Measurements from ENCODE around the gene GPR26. TPM values are rescaled to one million over a fixed set of nuclear protein-coding genes. Genes with fewer than 3 reads are reported as not detected.

Gene GPR26
- polyA plus RNA-seq, 1 of the 3 experiments (the other 2 are of a cell fraction), result not detected

DNA sequence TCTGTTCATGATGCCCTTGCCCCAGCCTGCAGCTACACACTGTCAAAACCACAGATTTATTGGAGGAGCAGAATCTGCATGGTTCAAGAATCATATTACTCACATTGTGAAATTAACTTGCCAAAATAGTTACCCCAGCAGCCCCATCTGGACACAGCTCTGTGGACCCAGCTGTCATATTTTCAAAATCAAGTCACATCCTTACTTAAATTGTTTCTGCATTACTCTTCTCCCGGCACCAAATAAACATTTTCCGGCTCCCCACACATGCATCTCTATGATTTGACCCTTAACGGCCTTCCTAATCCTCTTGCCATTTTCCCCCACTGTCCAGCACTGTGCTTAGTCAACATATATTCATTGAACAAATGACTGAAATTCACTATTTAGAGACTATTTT lies 43.8 kb upstream of the GPR26 start:
- TF ChIP-seq MXI1 (IDR thresholded peaks at IDR 0.05; ENCODE audit: low read depth, low read length), result no peak
- no peak for TF ChIP-seq SMC3 (IDR thresholded peaks at IDR 0.05; ENCODE audit: low read depth, low read length)
- no peak for TF ChIP-seq JUND (IDR thresholded peaks at IDR 0.05)
- TF ChIP-seq, protein P1, sequence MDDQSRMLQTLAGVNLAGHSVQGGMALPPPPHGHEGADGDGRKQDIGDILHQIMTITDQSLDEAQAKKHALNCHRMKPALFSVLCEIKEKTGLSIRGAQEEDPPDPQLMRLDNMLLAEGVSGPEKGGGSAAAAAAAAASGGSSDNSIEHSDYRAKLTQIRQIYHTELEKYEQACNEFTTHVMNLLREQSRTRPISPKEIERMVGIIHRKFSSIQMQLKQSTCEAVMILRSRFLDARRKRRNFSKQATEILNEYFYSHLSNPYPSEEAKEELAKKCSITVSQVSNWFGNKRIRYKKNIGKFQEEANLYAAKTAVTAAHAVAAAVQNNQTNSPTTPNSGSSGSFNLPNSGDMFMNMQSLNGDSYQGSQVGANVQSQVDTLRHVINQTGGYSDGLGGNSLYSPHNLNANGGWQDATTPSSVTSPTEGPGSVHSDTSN (IDR thresholded peaks at IDR 0.05), result no peak
- no peak for TF ChIP-seq FOSL2 (IDR thresholded peaks at IDR 0.05; ENCODE audit: borderline replicate concordance, low read depth)
- TF ChIP-seq RXRA (IDR thresholded peaks at IDR 0.05; ENCODE audit: borderline replicate concordance, low read depth), result no peak
- TF ChIP-seq RFX5 (IDR thresholded peaks at IDR 0.05; ENCODE audit: low read length), result no peak
- TF ChIP-seq TAF1 (IDR thresholded peaks at IDR 0.05; ENCODE audit: borderline replicate concordance, low read depth, low read length), result no peak
- TF ChIP-seq, protein P2, sequence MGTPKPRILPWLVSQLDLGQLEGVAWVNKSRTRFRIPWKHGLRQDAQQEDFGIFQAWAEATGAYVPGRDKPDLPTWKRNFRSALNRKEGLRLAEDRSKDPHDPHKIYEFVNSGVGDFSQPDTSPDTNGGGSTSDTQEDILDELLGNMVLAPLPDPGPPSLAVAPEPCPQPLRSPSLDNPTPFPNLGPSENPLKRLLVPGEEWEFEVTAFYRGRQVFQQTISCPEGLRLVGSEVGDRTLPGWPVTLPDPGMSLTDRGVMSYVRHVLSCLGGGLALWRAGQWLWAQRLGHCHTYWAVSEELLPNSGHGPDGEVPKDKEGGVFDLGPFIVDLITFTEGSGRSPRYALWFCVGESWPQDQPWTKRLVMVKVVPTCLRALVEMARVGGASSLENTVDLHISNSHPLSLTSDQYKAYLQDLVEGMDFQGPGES (IDR thresholded peaks at IDR 0.05; ENCODE audit: low read depth, low read length), result no peak
- TF ChIP-seq YY1 (IDR thresholded peaks at IDR 0.05; ENCODE audit: low read depth), result no peak
- TF ChIP-seq EP300 (IDR thresholded peaks at IDR 0.05; ENCODE audit: borderline replicate concordance in 1 of 2, low read depth in 1 of 2, low read length in 1 of 2), result no peak
- TF ChIP-seq, protein P3, sequence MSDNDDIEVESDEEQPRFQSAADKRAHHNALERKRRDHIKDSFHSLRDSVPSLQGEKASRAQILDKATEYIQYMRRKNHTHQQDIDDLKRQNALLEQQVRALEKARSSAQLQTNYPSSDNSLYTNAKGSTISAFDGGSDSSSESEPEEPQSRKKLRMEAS (IDR thresholded peaks at IDR 0.05; ENCODE audit: low read depth), result no peak
- POLR2A ChIA-PET, result no interaction called here
- Histone ChIP-seq H4K20me1 (ENCODE audit: insufficient read depth) (no peaks in the 10 kb centered on the region), H3K36me3 (replicated peaks in 1 of 2; ENCODE audit: control insufficient read depth in 1 of 2, insufficient read depth in 2 of 2, low read length in 1 of 2) (no peaks in the 10 kb centered on the region), H3K4me2 (no peak overlapping the region), H3K9ac (no peak overlapping the region), H3K9me3 (no peaks in the 10 kb centered on the region), H3F3A (replicated peaks; ENCODE audit: insufficient read depth) (no peaks in the 10 kb centered on the region), H3K27ac (ENCODE audit: low read depth in 2 of 2, low read length in 1 of 2) (no peak overlapping the region), H3K4me3 (ENCODE audit: low read depth in 2 of 2, low read length in 1 of 2) (no peak overlapping the region), H2AFZ (ENCODE audit: low read depth) (no peak overlapping the region), H3K27me3 (ENCODE audit: insufficient read depth) (no peaks in the 10 kb centered on the region), H3K4me1 (ENCODE audit: control insufficient read depth in 1 of 2, insufficient read depth in 2 of 2, low read depth in 1 of 2, low read length in 1 of 2) (peaks cover 0 to 3% of the 10 kb centered on the region in 2 experiments; a peak in 1 of 4 replicates), H3K9me2 (no peaks in the 10 kb centered on the region), H3K79me2 (ENCODE audit: insufficient read depth) (no peaks in the 10 kb centered on the region)
- CTCF ChIA-PET, result interaction anchor here (1.0 kb wide), 1 partner anchor 10 kb away, joined by 3 read pairs; no protein-coding TSS in a partner anchor
- WGBS (ENCODE audit: low lambda C conversion rate), result 38% methylated on average over 3 of the region's 3 CpGs
- no peak for DNase-seq

DNA sequence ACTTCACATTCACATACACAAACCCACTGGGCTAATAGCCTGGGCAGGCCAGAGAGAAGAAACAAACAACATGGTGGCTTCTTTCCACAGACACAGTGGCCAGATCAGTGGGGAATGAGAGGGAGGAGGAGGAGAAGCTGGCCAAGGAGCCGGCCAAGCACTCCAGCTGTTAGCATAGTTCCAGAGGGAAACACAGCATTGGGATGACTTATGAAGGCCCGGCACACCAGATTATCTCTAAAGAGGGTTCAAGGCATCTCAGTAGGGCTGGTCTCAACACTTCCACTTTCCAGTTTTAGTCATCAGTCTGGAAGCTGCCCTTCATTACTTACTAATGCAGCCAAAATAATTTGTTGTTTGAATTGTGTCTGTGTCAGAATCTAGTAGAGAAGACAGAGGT lies 42.1 kb upstream of the GPR26 start:
- no peak overlapping the region for H3K27ac ChIP-seq (ENCODE audit: low read depth in 2 of 2, low read length in 1 of 2)
- WGBS (ENCODE audit: low lambda C conversion rate), result 36% methylated on average over 2 of the region's 2 CpGs
- no peaks in the 10 kb centered on the region for H3K79me2 ChIP-seq (ENCODE audit: insufficient read depth)
- H3F3A ChIP-seq (replicated peaks; ENCODE audit: insufficient read depth), result no peaks in the 10 kb centered on the region
- no peaks in the 10 kb centered on the region for H3K27me3 ChIP-seq (ENCODE audit: insufficient read depth)
- no peak overlapping the region for H3K4me3 ChIP-seq (ENCODE audit: low read depth in 2 of 2, low read length in 1 of 2)
- peaks cover 0 to 3% of the 10 kb centered on the region in 2 experiments; a peak in 1 of 4 replicates for H3K4me1 ChIP-seq (ENCODE audit: control insufficient read depth in 1 of 2, insufficient read depth in 2 of 2, low read depth in 1 of 2, low read length in 1 of 2)
- ChIA-PET POLR2A (no interaction called here), CTCF (interaction anchor here (1.2 kb wide), 1 partner anchor 343 kb away, joined by 3 read pairs; no protein-coding TSS in a partner anchor)
- H3K9ac ChIP-seq, result no peak overlapping the region
- H3K9me3 ChIP-seq, result no peaks in the 10 kb centered on the region
- no peak for DNase-seq
- no peak overlapping the region for H2AFZ ChIP-seq (ENCODE audit: low read depth)
- no peak overlapping the region for H3K4me2 ChIP-seq
- no peaks in the 10 kb centered on the region for H3K9me2 ChIP-seq
- TF ChIP-seq, protein P1 (IDR thresholded peaks at IDR 0.05), result no peak
- TF ChIP-seq YY1 (IDR thresholded peaks at IDR 0.05; ENCODE audit: low read depth), result no peak
- H4K20me1 ChIP-seq (ENCODE audit: insufficient read depth), result no peaks in the 10 kb centered on the region
- H3K36me3 ChIP-seq (replicated peaks in 1 of 2; ENCODE audit: control insufficient read depth in 1 of 2, insufficient read depth in 2 of 2, low read length in 1 of 2), result no peaks in the 10 kb centered on the region
